Ishikawa (cell line): ENCODE results near the gene PSMA1.

ENCODE experiments used
- CEBPB ChIP-seq: IDR thresholded peaks from 2 replicates; pipeline ENCODE4 v1.6.1; 2012
- EP300 ChIP-seq: IDR thresholded peaks from 2 replicates; pipeline ENCODE4 v1.6.1; 2012; ENCODE audit warnings: borderline replicate concordance
- FOXM1 ChIP-seq: IDR thresholded peaks from 2 replicates; pipeline ENCODE4 v1.6.1; 2012; ENCODE audit warnings: low read depth, borderline replicate concordance
- MAX ChIP-seq: IDR thresholded peaks from 2 replicates; pipeline ENCODE4 v1.6.1; 2012
- REST ChIP-seq: IDR thresholded peaks from 2 replicates; pipeline ENCODE4 v1.6.1; 2012; ENCODE audit warnings: low read depth, mild to moderate bottlenecking
- TAF1 ChIP-seq: IDR thresholded peaks from 2 replicates; pipeline ENCODE4 v1.6.1; 2012; ENCODE audit warnings: low read depth, mild to moderate bottlenecking
- USF1 ChIP-seq: IDR thresholded peaks from 2 replicates; pipeline ENCODE4 v1.6.1; 2012
- YY1 ChIP-seq: IDR thresholded peaks from 2 replicates; pipeline ENCODE4 v1.6.1; 2012; ENCODE audit warnings: low read depth
- ZBTB7A ChIP-seq: IDR thresholded peaks from 2 replicates; pipeline ENCODE4 v1.6.1; 2012; ENCODE audit warnings: low read depth

GRCh38 chr11:14538271-14538925 is 18.2 kb upstream of the PSMA1 start:
- TF ChIP-seq CEBPB (no peak), EP300 (no peak), FOXM1 (no peak), YY1 (no peak), MAX (no peak), TAF1 (no peak), ZBTB7A (no peak), REST (no peak), USF1 (no peak)
